ENCODE data around the gene SMIM5. TPM values are rescaled to one million over a fixed set of nuclear protein-coding genes. Genes with fewer than 3 reads are reported as not detected.
A peak's percentile ranks its signal among the peaks of the same experiment; 100 is the strongest.

Gene SMIM5
- total RNA-seq, 1 experiment from 2014 or later: 0.24 TPM

DNA sequence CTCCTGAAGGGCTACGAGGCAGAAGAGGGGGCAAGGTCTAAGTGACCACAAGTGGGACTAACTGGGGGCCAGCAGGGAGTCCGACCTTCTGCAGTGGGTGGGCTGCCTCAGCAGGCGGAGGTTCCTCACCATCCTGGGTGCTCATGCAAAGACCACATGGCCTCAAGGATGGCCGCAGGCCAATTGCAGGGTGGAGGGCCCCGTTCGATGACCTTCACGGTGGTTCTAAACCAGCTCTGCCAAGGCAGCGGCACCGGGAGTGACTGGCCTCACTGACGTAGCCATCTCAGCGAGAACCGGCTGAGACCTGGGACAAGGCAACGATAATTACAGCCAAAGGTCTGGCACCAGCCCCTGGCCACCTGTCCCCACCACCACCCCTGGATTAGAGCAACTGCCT lies 5.7 kb downstream of the SMIM5 start:
- Histone ChIP-seq H3K23me2 (ENCODE audit: insufficient read length, low read depth, low read length, poor library complexity, severe bottlenecking) (no peaks in the 10 kb centered on the region), H3K4ac (ENCODE audit: low read depth, low read length) (no peak overlapping the region), H3K79me2 (ENCODE audit: insufficient read depth, low read length) (no peaks in the 10 kb centered on the region), H3K56ac (ENCODE audit: insufficient read length, low read depth, low read length) (no peak overlapping the region), H3K18ac (ENCODE audit: insufficient read length, low read depth, low read length) (no peak overlapping the region), H2BK5ac (ENCODE audit: insufficient read length, low read length) (no peak overlapping the region), H2BK12ac (ENCODE audit: insufficient read length, low read depth, low read length) (no peak overlapping the region), H2BK20ac (ENCODE audit: low read depth, low read length, poor library complexity, severe bottlenecking) (no peak overlapping the region), H4K20me1 (ENCODE audit: control insufficient read depth, insufficient read depth, insufficient read length) (no peaks in the 10 kb centered on the region), H3K23ac (ENCODE audit: insufficient read length, low read depth, low read length) (no peak overlapping the region), H3K9me3 (ENCODE audit: control insufficient read depth, low read depth, low read length) (no peaks in the 10 kb centered on the region), H3T11ph (ENCODE audit: low read length) (no peak overlapping the region), H3K27me3 (ENCODE audit: insufficient read depth, low read length) (no peaks in the 10 kb centered on the region), H4K8ac (replicated peaks; ENCODE audit: insufficient read length, low read depth, low read length) (no peak overlapping the region), H3K14ac (ENCODE audit: insufficient read depth, low read length) (no peak overlapping the region), H2BK120ac (ENCODE audit: low read depth, low read length, poor library complexity, severe bottlenecking) (no peak overlapping the region), H2AFZ (ENCODE audit: low read length) (no peak overlapping the region), H2BK15ac (ENCODE audit: low read depth, low read length) (no peak overlapping the region), H2AK5ac (ENCODE audit: insufficient read length, low read length) (no peak overlapping the region), H4K5ac (ENCODE audit: insufficient read length, low read depth, low read length) (no peak overlapping the region), H3K79me1 (ENCODE audit: insufficient read depth, low read depth, low read length, poor library complexity, severe bottlenecking) (no peaks in the 10 kb centered on the region), H3K9ac (ENCODE audit: extremely low read depth, insufficient read length, low read length) (no peak overlapping the region), H3K27ac (ENCODE audit: insufficient read length, low read depth, low read length) (no peak overlapping the region), H3K4me1 (ENCODE audit: insufficient read depth, low read length) (peaks cover 7% of the 10 kb centered on the region; the same call in 1 of the 2 replicates), H3K4me2 (ENCODE audit: insufficient read depth, insufficient read length, low read length) (no peak overlapping the region), H4K91ac (ENCODE audit: insufficient read length, low read depth, low read length) (no peak overlapping the region)
- H3K27ac Mint-ChIP-seq: peak overlapping the region in 2 of 3 experiments; percentile 48 to 53; a peak in 3 of 7 replicates
- no CpG with 5 or more reads among the region's 13 CpGs for WGBS (ENCODE audit: extremely low coverage, insufficient read length, low lambda C conversion rate)
- H3K27me3 Mint-ChIP-seq (ENCODE audit: low read depth): no peaks in the 10 kb centered on the region
- peaks cover 25 to 35% of the 10 kb centered on the region in 2 experiments for H3K4me1 Mint-ChIP-seq
- H3K9me3 Mint-ChIP-seq: no peaks in the 10 kb centered on the region
- H3K36me3 Mint-ChIP-seq (ENCODE audit: insufficient read depth in 1 of 3, low read depth in 3 of 3): peaks cover 0 to 4% (median 2%) of the 10 kb centered on the region in 3 experiments; a peak in 2 of 7 replicates
- no peak for DNase-seq
- TF ChIP-seq, protein P1, sequence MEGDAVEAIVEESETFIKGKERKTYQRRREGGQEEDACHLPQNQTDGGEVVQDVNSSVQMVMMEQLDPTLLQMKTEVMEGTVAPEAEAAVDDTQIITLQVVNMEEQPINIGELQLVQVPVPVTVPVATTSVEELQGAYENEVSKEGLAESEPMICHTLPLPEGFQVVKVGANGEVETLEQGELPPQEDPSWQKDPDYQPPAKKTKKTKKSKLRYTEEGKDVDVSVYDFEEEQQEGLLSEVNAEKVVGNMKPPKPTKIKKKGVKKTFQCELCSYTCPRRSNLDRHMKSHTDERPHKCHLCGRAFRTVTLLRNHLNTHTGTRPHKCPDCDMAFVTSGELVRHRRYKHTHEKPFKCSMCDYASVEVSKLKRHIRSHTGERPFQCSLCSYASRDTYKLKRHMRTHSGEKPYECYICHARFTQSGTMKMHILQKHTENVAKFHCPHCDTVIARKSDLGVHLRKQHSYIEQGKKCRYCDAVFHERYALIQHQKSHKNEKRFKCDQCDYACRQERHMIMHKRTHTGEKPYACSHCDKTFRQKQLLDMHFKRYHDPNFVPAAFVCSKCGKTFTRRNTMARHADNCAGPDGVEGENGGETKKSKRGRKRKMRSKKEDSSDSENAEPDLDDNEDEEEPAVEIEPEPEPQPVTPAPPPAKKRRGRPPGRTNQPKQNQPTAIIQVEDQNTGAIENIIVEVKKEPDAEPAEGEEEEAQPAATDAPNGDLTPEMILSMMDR (conservative IDR thresholded peaks at IDR 0.05): no peak
- no peak overlapping the region for H3K4me3 Mint-ChIP-seq

Measured in H9 (cell line).